ENCODE data around the gene NUMBL. TPM values are rescaled to one million over a fixed set of nuclear protein-coding genes. Genes with fewer than 3 reads are reported as not detected.

Gene NUMBL
- total and polyA plus RNA-seq, 2 of the 13 experiments (the other 11 are each of a cell fraction or from before 2014, with no cell fraction given) = 0.49 to 2.3 TPM

DNA sequence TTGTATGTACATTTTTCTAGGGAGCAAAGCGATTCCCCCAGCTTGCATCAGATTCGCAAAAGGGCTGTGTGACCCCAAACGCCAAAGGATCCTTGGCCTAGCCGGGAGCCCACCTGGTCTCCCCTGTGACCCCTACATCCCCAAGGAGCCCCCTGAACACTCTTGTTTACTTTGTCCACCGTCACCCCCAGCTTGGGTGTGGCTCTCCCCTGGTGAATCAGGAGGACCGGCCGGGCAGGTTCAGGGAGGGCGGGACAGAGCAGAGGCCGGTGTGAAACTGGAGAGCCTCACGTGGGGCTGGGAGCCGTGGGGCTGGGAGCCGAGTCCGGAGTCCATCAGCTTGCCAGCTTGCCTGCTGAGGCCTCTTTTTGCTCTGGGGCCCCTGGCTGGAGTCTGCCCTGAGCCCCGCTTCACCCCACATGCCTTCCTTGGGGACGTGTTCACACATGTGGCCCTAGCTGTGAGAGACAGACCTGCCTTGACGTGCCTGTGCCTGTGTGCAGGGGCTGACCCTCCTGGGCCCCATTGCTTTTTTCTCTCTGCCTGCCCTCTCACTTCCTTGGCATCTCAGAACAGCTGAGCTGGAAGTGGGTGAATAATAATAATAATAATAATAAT is 28.4 kb upstream of the NUMBL start (continued):
- TF ChIP-seq SETDB1 (CRISPR knock-in tag; IDR thresholded peaks at IDR 0.05; ENCODE audit: borderline replicate concordance) (no peak), ZKSCAN1 (IDR thresholded peaks at IDR 0.05; ENCODE audit: low read length) (no peak), ZNF788 (CRISPR knock-in tag; IDR thresholded peaks at IDR 0.05; ENCODE audit: borderline replicate concordance) (peak; percentile 54; the same call in 1 of the 2 replicates), TBX2 (CRISPR knock-in tag; IDR thresholded peaks at IDR 0.05; ENCODE audit: borderline replicate concordance) (peak; percentile 93), MBD4 (IDR thresholded peaks at IDR 0.05; ENCODE audit: borderline replicate concordance, low read length) (no peak), HDAC1 (CRISPR knock-in tag; IDR thresholded peaks at IDR 0.05) (peak; percentile 87), YEATS2 (CRISPR knock-in tag; IDR thresholded peaks at IDR 0.05; ENCODE audit: borderline replicate concordance) (no peak; the same call in 1 of the 2 replicates), GFI1 (CRISPR knock-in tag; IDR thresholded peaks at IDR 0.05; ENCODE audit: borderline replicate concordance) (no peak), ZNF138 (CRISPR knock-in tag; IDR thresholded peaks at IDR 0.05; ENCODE audit: low read depth) (0 out of 2 replicates have a peak, but pooled peaks have one; percentile 32), HNRNPUL1 (IDR thresholded peaks at IDR 0.05; ENCODE audit: low read depth, low read length) (no peak), ZNF782 (CRISPR knock-in tag; IDR thresholded peaks at IDR 0.05; ENCODE audit: borderline replicate concordance) (no peak), ZNF776 (CRISPR knock-in tag; IDR thresholded peaks at IDR 0.05) (no peak), ZNF264 (CRISPR knock-in tag; IDR thresholded peaks at IDR 0.05) (no peak), ZNF75D (CRISPR knock-in tag; IDR thresholded peaks at IDR 0.05; ENCODE audit: borderline replicate concordance) (no peak), DNMT3B (CRISPR knock-in tag; conservative IDR thresholded peaks at IDR 0.05) (no peak), HMG20B (CRISPR knock-in tag; conservative IDR thresholded peaks at IDR 0.05) (0 out of 2 replicates have a peak, but pooled peaks have one; percentile 33), SALL2 (CRISPR knock-in tag; IDR thresholded peaks at IDR 0.05) (no peak), RORA (CRISPR knock-in tag; IDR thresholded peaks at IDR 0.05) (no peak), ZNF552 (CRISPR knock-in tag; IDR thresholded peaks at IDR 0.05; ENCODE audit: borderline replicate concordance) (no peak)
- TF ChIP-seq, protein P1, sequence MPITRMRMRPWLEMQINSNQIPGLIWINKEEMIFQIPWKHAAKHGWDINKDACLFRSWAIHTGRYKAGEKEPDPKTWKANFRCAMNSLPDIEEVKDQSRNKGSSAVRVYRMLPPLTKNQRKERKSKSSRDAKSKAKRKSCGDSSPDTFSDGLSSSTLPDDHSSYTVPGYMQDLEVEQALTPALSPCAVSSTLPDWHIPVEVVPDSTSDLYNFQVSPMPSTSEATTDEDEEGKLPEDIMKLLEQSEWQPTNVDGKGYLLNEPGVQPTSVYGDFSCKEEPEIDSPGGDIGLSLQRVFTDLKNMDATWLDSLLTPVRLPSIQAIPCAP (CRISPR knock-in tag; IDR thresholded peaks at IDR 0.05; ENCODE audit: low read depth) = no peak
- TF ChIP-seq, protein P2, sequence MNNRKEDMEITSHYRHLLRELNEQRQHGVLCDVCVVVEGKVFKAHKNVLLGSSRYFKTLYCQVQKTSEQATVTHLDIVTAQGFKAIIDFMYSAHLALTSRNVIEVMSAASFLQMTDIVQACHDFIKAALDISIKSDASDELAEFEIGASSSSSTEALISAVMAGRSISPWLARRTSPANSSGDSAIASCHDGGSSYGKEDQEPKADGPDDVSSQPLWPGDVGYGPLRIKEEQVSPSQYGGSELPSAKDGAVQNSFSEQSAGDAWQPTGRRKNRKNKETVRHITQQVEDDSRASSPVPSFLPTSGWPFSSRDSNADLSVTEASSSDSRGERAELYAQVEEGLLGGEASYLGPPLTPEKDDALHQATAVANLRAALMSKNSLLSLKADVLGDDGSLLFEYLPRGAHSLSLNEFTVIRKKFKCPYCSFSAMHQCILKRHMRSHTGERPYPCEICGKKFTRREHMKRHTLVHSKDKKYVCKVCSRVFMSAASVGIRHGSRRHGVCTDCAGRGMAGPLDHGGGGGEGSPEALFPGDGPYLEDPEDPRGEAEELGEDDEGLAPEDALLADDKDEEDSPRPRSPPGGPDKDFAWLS (CRISPR knock-in tag; IDR thresholded peaks at IDR 0.05; ENCODE audit: borderline replicate concordance) = peak; percentile 84; the same call in 1 of the 2 replicates
- TF ChIP-seq, protein P3, sequence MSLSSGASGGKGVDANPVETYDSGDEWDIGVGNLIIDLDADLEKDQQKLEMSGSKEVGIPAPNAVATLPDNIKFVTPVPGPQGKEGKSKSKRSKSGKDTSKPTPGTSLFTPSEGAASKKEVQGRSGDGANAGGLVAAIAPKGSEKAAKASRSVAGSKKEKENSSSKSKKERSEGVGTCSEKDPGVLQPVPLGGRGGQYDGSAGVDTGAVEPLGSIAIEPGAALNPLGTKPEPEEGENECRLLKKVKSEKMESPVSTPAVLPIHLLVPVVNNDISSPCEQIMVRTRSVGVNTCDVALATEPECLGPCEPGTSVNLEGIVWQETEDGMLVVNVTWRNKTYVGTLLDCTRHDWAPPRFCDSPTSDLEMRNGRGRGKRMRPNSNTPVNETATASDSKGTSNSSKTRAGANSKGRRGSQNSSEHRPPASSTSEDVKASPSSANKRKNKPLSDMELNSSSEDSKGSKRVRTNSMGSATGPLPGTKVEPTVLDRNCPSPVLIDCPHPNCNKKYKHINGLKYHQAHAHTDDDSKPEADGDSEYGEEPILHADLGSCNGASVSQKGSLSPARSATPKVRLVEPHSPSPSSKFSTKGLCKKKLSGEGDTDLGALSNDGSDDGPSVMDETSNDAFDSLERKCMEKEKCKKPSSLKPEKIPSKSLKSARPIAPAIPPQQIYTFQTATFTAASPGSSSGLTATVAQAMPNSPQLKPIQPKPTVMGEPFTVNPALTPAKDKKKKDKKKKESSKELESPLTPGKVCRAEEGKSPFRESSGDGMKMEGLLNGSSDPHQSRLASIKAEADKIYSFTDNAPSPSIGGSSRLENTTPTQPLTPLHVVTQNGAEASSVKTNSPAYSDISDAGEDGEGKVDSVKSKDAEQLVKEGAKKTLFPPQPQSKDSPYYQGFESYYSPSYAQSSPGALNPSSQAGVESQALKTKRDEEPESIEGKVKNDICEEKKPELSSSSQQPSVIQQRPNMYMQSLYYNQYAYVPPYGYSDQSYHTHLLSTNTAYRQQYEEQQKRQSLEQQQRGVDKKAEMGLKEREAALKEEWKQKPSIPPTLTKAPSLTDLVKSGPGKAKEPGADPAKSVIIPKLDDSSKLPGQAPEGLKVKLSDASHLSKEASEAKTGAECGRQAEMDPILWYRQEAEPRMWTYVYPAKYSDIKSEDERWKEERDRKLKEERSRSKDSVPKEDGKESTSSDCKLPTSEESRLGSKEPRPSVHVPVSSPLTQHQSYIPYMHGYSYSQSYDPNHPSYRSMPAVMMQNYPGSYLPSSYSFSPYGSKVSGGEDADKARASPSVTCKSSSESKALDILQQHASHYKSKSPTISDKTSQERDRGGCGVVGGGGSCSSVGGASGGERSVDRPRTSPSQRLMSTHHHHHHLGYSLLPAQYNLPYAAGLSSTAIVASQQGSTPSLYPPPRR (CRISPR knock-in tag; IDR thresholded peaks at IDR 0.05; ENCODE audit: borderline replicate concordance) = peak; percentile 75
- TF ChIP-seq, protein P4, sequence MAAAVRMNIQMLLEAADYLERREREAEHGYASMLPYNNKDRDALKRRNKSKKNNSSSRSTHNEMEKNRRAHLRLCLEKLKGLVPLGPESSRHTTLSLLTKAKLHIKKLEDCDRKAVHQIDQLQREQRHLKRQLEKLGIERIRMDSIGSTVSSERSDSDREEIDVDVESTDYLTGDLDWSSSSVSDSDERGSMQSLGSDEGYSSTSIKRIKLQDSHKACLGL (CRISPR knock-in tag; IDR thresholded peaks at IDR 0.05) = peak; percentile 69; the same call in 1 of the 2 replicates

All from HepG2 (cell line).